ENCODE measurements around the gene RCL1. TPM values are rescaled to one million over a fixed set of nuclear protein-coding genes. Genes with fewer than 3 reads are reported as not detected.
A peak's percentile ranks its signal among the peaks of the same experiment; 100 is the strongest.
"Not testable (repeated sequence)": the region's sequence is repeated elsewhere in the genome, so short reads cannot be mapped to it uniquely, and the experiment has no call there.

Gene RCL1
- polyA plus RNA-seq, 12 donors, result 11.5 to 19.7 (median 13.9) TPM; not detected in 1

DNA sequence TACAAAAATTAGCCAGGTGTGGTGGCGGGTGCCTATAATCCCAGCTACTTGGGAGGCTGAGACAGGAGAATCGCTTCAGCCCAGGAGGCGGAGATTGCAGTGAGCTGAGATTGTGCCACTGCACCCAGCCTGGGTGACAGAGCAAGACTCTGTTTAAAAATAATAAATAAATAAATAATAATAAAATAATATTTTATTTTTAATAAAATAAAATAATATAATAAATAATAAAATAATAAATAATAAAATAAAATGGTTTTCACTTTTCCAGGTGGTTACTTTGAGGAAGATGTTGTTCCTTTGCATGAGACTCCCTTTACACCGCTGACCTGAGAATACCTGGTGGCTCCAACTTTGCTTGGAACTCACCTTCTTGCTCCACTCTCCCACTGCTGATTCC lies 82.8 kb downstream of the RCL1 start:
- DNase-seq, result no peak

DNA sequence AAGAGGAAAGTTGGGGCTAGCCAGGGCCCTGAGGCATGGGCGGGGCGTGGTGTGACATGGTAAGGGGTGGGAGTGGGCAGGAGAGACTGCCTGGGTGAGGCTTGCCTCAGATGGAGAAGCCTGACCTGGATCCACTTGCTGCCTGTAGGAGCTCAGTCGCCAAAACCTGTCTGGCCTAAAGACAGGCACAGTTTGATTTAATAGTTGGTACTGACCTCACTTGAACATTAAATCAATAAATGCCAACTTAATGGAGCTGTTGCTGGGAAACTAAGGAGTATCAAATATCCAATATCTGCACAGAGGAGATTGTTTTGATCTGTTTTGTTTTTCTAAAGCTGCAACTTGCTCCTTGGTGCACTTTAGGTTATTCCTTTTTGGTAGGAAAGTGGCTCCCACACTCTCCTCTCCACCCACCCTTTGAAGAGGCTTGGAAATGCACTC lies 86.4 kb downstream of the RCL1 start:
- no peak for DNase-seq

DNA sequence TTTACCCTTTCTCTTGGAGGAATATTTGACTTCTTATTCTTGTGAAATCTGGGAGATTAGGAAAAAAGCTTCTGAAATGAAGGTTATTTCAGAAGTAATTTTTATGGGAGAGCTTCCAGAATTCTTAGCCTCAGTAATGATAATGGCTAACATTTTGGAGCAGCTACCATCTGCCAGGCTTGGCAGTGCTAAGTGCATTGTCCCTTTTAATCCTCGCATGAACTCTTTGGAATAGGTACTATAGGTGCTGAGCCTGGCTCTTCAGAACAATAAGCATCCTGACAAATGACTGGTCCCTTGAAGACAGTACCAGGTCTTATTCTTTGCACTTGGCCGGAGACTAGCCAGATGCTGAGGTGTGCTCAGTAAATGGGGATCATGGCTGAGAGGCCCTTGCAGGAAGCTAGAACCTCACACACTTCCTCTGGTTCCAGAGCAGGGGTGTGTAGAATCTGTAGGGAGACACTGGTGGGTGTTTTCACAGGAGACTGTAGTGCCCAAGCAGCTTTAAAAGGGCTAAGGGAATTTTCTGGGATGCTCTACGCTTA lies 90.7 kb downstream of the RCL1 start:
- no peak for DNase-seq

DNA sequence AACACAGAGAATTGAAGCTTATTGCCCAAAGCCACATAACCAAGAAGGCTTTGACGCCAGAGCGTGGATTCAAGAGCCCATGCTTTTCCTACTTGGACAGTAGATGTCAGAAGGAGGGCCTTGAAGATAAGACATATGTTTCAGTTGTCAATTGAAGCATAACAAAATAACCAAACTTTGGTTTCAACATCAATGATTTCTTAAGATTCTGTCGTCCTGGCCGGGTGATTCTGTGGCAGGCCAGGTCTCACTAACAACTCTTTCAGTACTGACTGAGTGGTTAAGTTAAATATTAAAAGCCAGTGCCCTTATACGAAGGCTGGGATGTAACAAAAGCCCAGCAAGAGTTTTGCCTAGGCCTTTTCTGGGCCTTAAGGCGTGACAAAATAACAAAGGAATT lies 94.0 kb downstream of the RCL1 start:
- DNase-seq, result no peak

DNA sequence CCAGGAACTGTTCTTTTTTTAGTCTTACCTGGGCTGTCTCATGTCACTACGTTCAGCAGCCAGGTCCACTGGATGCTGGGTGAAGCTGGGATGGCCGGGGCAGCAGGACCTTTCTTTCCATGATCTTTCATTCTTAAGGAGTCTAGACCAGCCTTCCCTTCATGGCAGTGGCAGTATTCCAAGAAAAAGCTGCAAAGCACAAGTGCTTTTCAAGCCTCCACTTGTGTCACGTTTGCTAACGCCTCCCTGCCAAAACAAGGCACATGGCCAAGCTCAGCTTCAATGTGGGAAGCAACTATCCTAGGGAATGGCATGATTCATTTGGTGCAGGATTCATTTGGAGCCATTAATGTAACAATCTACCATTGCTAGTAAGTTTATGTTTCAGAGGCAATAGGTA lies 94.8 kb downstream of the RCL1 start:
- peak; percentile 13 for DNase-seq

DNA sequence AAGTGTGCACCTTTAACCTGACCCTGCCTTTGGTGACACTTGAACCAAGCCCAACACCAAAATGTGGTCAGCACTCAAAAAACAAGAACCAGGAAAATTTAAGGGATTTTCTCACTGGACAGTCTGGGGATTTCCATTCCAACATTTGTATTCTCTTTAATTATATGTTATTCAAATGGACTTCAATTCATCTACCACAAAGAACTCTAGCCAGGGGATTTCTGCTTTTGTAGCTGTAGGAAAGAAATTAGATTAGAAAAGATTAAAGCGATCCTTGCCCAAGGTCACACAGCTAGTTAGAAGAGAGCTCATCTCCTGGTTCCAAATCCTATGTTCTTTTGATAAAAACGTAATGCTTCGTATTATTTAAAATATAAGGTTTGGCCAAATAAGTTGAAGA lies 97.5 kb downstream of the RCL1 start:
- DNase-seq, result no peak

DNA sequence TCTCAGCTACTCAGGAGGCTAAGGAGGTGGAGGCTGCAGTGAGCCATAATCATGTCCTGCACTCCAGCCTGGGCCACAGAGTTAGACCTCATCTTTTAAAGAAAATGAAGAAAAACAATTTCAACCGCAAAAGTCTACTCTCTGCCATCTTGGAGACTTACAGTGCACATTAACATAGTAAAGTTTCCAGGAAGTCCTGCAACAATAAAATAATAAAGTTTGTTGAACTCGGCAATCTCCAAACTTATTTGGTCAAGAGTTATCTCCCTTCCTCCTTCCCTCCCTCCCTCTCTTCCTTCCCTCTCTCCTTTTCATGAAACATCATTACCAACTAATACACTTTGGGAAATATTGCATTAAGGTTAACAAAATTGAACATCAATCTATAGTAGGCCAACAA lies 98.2 kb downstream of the RCL1 start:
- DNase-seq, result no peak

DNA sequence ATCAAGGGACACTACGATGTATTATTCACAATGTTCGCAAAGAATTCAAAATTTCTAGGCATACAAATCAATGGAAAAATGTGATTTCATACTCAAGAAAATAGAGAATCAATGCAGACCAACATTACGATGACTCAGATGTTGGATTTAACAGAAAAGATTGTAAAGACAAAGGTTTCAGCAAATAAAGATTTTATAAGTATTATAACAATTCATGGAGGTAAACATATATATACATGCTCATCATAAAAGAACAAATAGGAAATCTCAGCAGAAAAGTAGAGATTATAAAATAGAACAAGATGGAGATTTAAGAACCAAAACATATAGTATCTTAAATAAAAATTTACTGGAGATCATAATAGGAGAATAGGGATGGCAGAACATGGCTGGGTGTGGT lies 98.9 kb downstream of the RCL1 start:
- DNase-seq, result no peak

DNA sequence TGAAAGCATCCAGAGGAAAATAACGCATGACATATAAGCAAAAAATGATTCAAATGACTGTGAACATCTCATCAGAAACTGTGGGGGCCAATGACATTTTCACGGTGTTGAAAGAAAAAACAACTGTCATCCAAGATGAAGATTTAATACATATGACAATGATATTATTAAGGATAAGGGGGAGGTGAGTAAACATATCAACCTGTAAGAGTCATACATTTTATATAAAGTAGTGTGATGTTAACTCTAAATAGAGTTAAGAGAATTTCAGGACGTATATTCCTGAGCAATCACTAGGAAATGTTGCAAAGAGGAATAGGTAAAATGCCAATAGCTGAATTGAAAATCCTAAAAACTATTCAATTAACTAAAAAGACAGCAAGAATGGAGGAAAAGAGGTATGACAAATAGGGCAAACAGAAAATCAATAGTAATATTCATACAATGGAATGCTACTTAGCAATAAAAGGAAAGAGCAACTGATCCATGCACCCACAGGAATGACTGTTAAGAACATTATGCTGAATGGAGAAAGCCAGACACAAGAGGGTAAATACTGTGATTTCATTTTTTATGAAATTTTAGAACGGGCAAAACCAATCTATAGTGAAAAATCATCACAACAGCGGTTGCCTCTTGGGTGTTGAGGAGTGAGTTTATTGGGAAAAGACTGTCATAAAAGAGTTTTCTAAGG lies 99.9 kb downstream of the RCL1 start:
- no peak for DNase-seq

DNA sequence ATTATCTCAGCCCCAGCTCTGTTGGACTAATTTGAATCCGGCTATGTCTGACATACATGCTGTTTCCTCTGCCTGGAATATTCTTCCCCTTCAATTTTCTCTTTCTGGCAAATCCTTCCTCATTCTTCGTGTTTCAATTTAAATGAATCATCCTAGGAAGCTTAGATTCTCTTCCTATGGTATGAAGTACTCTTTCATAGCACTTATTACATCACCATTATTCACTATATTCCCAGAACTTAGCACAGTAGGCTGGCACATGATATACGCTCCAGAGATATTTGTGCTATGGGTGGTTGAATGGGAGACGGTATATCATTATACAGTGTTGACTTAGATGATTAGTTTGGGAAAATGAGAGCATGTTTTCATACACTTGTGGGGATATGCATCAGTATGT lies 101.3 kb downstream of the RCL1 start:
- no peak for DNase-seq

DNA sequence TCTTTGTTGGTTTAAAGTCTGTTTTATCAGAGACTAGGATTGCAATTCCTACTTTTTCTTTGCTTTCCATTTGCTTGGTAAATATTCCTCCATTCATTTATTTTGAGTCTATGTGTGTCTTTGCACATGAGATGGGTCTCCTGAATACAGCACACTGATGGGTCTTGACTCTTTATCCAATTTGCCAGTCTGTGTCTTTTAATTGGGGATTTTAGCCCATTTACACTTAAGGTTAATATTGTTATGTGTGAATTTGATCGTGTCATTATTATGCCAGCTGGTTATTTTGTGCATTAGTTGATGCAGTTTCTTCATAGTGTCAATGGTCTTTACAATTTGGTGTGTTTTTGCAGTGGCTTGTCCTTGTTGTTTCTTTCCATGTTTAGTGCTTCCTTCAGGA lies 107.1 kb downstream of the RCL1 start:
- DNase-seq, result not testable (repeated sequence)

DNA sequence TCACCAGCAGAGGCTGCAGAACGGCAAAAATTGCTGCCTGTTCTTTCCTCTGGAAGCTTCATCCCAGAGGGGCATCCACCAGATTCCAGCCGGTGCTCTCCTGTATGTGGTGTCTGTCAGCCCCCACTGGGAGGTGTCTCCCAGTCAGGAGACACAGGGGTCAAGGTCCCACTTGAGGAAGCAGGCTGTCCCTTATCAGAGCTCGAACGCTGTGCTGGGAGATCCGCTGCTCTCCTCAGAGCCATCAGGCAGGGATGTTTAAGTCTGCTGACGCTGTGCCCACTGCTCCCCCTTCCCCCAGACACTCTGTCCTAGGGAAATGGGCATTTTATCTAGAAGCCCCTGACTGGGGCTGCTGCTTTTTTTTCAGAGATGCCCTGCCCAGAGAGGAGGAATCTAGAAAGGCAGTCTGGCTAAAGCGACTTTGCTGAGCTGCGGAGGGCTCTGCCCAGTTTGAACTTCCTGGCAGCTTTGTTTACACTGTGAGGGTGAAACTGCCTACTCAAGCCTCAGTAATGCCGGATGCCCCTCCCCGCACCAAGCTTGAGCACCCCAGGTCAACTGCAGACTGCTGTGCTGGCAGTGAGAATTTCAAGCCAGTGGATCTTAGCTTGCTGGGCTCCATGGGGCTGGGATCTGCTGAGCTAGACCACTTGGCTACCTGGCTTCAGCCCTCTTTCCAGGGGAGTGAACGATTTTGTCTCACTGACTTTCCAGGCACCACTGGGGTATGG lies 108.8 kb downstream of the RCL1 start:
- DNase-seq, result not testable (repeated sequence)

DNA sequence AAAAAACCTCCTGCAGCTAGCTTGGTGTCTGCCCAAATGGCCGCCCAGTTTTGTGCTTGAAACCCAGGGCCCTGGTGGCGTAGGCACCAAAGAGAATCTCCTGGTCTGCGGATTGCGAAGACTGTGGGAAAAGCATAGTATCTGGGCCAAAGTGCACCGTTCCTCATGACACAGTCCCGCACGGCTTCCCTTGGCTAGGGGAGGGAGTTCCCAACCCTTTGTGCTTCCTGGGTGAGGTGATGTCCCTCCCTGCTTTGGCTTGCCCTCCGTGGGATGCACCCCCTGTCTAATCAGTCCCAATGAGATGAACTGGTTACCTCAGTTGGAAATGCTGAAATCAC lies 109.4 kb downstream of the RCL1 start:
- DNase-seq, result no peak

DNA sequence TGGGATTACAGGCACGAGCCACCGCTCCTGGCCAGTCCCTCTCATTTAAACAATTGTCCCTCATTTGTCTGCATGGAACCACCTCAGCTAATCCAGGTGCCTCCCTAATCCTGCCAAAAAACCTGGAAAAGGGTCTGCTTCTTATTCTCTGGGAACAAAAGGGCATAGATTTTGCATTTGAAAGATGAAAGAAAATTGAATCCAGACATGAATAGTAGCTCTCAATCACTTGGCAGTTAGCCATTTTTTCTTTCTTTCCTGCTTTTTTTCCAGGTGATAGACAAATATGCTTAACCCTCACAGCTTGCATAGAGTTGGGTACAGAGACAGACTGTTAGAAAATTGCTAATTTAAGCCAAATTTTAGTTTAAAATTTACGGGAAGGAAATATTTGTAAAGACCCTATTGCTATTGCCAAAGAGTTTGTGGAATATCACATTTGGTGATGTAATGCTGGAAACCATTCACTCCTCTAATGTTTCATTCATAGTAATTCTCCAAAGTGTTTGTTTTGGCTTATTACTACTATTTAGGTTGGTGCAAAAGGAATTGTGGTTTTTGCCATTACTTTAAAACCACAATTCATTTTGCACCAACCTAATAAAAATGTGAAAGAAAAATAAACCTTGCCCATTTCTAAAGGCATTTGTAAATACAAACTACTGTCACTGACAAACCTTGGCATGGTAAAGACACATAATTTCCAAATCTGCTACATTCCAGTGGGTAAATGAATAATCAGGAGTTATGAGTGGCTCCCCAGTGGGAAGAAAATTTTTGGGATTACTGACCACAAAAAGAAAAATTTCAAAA lies 111.8 kb downstream of the RCL1 start:
- DNase-seq, result no peak

DNA sequence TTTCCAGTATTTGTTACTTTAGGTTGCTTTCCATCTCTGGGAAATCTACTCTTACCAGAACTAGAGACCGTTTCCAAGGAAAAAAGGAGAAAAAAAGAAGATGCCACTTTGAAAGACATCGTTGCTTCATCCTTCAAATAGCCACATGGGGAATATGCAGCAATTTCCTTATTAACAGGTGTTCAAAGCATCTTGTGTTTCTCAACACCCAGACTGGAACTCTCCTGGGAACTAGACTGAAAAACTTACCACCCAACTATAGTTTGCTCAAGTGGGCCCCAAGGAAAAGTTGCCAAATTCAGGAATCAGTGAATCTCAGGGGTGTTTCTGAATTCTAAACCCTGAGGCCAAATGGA lies 112.4 kb downstream of the RCL1 start:
- DNase-seq, result no peak

Other genes starting within 250 kb of the RCL1 start
- gene PLPP6, start 130.7 kb upstream of the RCL1 start, polyA plus RNA-seq (ENCODE audit: insufficient read length in 12 of 12), result 1 to 10 TPM in 11 of 12 donors, not detected in 1; 3.6 to 6.7 (median 4.4) TPM
- 1 to 10 TPM in 2 of 12 donors, under 1 TPM in 9, not detected in 1; 0.31 to 2.5 (median 0.67) TPM for gene SPATA6L, start 126.5 kb upstream of the RCL1 start, polyA plus RNA-seq (ENCODE audit: insufficient read length in 12 of 12)
- 10 to 100 TPM in 11 of 12 donors, not detected in 1; 18.4 to 31.3 (median 27.7) TPM for gene CDC37L1, start 113.4 kb upstream of the RCL1 start, polyA plus RNA-seq (ENCODE audit: insufficient read length in 12 of 12)
- 10 to 100 TPM in 11 of 12 donors, not detected in 1; 39.5 to 61.5 (median 47.4) TPM for gene AK3, start 51.7 kb upstream of the RCL1 start, polyA plus RNA-seq (ENCODE audit: insufficient read length in 12 of 12)
- gene JAK2, start 192.3 kb downstream of the RCL1 start, polyA plus RNA-seq (ENCODE audit: insufficient read length in 12 of 12), result 10 to 100 TPM in 10 of 12 donors, 1 to 10 TPM in 1, not detected in 1; 7.0 to 17.8 (median 13.5) TPM